ENCODE data around the gene APBB2.

APBB2 gene

GRCh38 chr4:41197996-41198395, 16.3 kb downstream of the APBB2 start:
- H3K4me3 ChIP-seq (ENCODE audit: low read depth, low read length) = no peak overlapping the region
- TF ChIP-seq, protein P1, sequence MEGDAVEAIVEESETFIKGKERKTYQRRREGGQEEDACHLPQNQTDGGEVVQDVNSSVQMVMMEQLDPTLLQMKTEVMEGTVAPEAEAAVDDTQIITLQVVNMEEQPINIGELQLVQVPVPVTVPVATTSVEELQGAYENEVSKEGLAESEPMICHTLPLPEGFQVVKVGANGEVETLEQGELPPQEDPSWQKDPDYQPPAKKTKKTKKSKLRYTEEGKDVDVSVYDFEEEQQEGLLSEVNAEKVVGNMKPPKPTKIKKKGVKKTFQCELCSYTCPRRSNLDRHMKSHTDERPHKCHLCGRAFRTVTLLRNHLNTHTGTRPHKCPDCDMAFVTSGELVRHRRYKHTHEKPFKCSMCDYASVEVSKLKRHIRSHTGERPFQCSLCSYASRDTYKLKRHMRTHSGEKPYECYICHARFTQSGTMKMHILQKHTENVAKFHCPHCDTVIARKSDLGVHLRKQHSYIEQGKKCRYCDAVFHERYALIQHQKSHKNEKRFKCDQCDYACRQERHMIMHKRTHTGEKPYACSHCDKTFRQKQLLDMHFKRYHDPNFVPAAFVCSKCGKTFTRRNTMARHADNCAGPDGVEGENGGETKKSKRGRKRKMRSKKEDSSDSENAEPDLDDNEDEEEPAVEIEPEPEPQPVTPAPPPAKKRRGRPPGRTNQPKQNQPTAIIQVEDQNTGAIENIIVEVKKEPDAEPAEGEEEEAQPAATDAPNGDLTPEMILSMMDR (IDR thresholded peaks at IDR 0.05; ENCODE audit: insufficient read depth, low read depth, low read length, missing control alignments) = no peak
- DNase-seq (ENCODE audit: low read depth) = no peak

DNA sequence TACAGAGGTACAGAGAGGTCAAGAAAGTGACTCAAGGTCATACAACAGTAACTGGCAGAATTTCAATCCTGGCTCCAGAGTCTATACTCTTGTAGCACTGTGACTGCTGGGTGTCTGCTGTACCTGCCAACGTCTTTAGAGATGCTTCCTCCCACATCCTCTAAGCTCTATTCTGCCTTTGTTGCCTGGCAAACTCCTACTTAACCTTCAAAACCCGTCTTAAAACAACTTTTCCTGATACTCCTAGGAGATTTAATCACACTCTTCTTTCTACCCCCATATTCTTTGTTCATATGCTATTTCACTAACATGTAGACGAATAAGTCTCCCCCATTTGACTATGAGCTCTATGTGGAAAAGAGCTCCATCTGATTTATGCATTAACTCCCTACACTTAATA, 16.8 kb downstream of the APBB2 start:
- no peak overlapping the region for H3K4me3 ChIP-seq (ENCODE audit: low read depth, low read length)
- TF ChIP-seq, protein P1 (IDR thresholded peaks at IDR 0.05; ENCODE audit: insufficient read depth, low read depth, low read length, missing control alignments) = no peak
- no peak for DNase-seq (ENCODE audit: low read depth)

- H3K4me3 ChIP-seq (ENCODE audit: low read depth, low read length) = no peak overlapping the region
- DNase-seq (ENCODE audit: low read depth) = no peak
- TF ChIP-seq, protein P1 (IDR thresholded peaks at IDR 0.05; ENCODE audit: insufficient read depth, low read depth, low read length, missing control alignments) = no peak
Observed at GRCh38 chr4:41196633-41197332, 17.6 kb downstream of the APBB2 start.

GRCh38 chr4:41192136-41192535, 22.2 kb downstream of the APBB2 start:
- DNase-seq (ENCODE audit: low read depth) = no peak
- H3K4me3 ChIP-seq (ENCODE audit: low read depth, low read length) = no peak overlapping the region
- TF ChIP-seq, protein P1 (IDR thresholded peaks at IDR 0.05; ENCODE audit: insufficient read depth, low read depth, low read length, missing control alignments) = no peak

DNA sequence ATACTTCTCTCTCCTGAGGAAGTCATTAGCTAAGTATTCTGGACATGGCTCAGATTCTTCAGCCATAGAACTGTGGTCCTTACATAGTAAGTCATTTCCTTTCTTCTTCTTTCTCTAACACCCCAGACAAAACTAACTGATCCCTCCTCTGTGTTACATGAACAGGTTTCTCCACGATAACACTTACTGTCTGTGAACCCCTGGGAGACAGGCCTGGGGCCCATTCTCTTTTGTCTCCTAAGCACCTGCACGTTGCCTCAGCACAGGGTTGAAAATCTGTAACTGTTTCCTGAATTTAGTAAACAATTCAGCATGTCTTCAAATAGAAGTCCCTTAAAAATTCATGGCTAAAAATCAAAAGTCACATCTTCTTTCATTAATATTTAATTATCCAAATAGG, 24.7 kb downstream of the APBB2 start:
- no peak overlapping the region for H3K4me3 ChIP-seq (ENCODE audit: low read depth, low read length)
- DNase-seq (ENCODE audit: low read depth) = no peak
- TF ChIP-seq, protein P1 (IDR thresholded peaks at IDR 0.05; ENCODE audit: insufficient read depth, low read depth, low read length, missing control alignments) = no peak

DNA sequence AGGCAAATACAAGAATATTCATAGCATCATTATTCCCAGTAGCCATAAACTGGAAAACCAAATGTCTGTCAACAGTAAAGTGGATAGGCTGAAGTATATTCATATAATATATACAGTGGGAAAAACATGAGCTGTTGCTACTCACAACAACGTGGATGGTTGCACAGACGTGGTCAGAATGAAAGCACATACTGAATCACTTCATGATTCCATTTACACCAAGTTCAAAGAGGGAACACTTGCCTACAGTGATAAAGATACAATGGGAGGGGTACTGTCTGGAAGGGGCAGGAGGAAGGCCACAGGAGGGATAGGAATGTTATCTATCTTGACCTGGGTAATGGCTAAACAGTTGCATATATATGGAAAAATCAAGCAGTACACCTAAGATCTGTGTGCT, 25.3 kb downstream of the APBB2 start:
- DNase-seq (ENCODE audit: low read depth) = peak; percentile 62
- TF ChIP-seq, protein P1 (IDR thresholded peaks at IDR 0.05; ENCODE audit: insufficient read depth, low read depth, low read length, missing control alignments) = no peak
- no peak overlapping the region for H3K4me3 ChIP-seq (ENCODE audit: low read depth, low read length)

Data from GM12865 (cell line).